CD4-positive, alpha-beta T cell treated with Interleukin-4 for 4 hours (primary cell): ENCODE measurements around the gene GTPBP6.
"Not testable (repeated sequence)": the region's sequence is repeated elsewhere in the genome, so short reads cannot be mapped to it uniquely, and the experiment has no call there.

Source experiments
- DNase-seq: peaks from one replicate; pipeline ENCODE4 v3.0.0-alpha.2; 2020

The GTPBP6 gene

GRCh38 chrX:314781-315595 is 3.6 kb downstream of the GTPBP6 start:
- DNase-seq = no peak

GRCh38 chrX:314049-314448 is 4.5 kb downstream of the GTPBP6 start:
- DNase-seq = no peak

GRCh38 chrX:313546-313945 is 5.0 kb downstream of the GTPBP6 start:
- no peak for DNase-seq

- no peak for DNase-seq
Measured at GRCh38 chrX:312621-313331, 5.8 kb downstream of the GTPBP6 start.

- DNase-seq = no peak
Measured at GRCh38 chrX:311156-312129, 7.2 kb downstream of the GTPBP6 start.

- no peak for DNase-seq
Measured at GRCh38 chrX:310621-311155, 7.9 kb downstream of the GTPBP6 start.

GRCh38 chrX:308821-309520 is 9.6 kb downstream of the GTPBP6 start:
- DNase-seq = no peak

- DNase-seq = no peak
Measured at GRCh38 chrX:307261-308111, 11.1 kb downstream of the GTPBP6 start.

GRCh38 chrX:306614-307251 is 11.9 kb downstream of the GTPBP6 start:
- DNase-seq = not testable (repeated sequence)

- not testable (repeated sequence) for DNase-seq
Measured at GRCh38 chrX:305781-306613, 12.6 kb downstream of the GTPBP6 start.

GRCh38 chrX:302975-303374 is 15.6 kb downstream of the GTPBP6 start:
- no peak for DNase-seq

GRCh38 chrX:300334-300733 is 18.3 kb downstream of the GTPBP6 start:
- DNase-seq = no peak

- DNase-seq = no peak
Measured at GRCh38 chrX:298993-299392, 19.6 kb downstream of the GTPBP6 start.

- DNase-seq = no peak
Measured at GRCh38 chrX:295136-295535, 23.5 kb downstream of the GTPBP6 start.

GRCh38 chrX:292900-293897 is 25.4 kb downstream of the GTPBP6 start:
- DNase-seq = no peak

GRCh38 chrX:291411-291901 is 27.1 kb downstream of the GTPBP6 start:
- no peak for DNase-seq

- DNase-seq = no peak
Measured at GRCh38 chrX:290476-291166, 28.0 kb downstream of the GTPBP6 start.

GRCh38 chrX:288561-288991 is 30.0 kb downstream of the GTPBP6 start:
- DNase-seq = no peak
